ENCODE data around the gene ACADSB.

Gene ACADSB

GRCh38 chr10:123062726-123063125, 53.9 kb downstream of the ACADSB start:
- TF ChIP-seq CTCF (IDR thresholded peaks at IDR 0.05; ENCODE audit: control insufficient read depth, insufficient read depth, low read depth, low read length, missing control alignments): no peak
- peak; percentile 3 for DNase-seq (ENCODE audit: low read depth)
- no peak overlapping the region for H3K4me3 ChIP-seq (ENCODE audit: control insufficient read depth, low read depth, low read length)

GRCh38 chr10:123068087-123068853, 59.5 kb downstream of the ACADSB start:
- DNase-seq (ENCODE audit: low read depth): no peak
- H3K4me3 ChIP-seq (ENCODE audit: control insufficient read depth, low read depth, low read length): no peak overlapping the region
- no peak for TF ChIP-seq CTCF (IDR thresholded peaks at IDR 0.05; ENCODE audit: control insufficient read depth, insufficient read depth, low read depth, low read length, missing control alignments)

GRCh38 chr10:123069246-123069986, 60.6 kb downstream of the ACADSB start:
- DNase-seq (ENCODE audit: low read depth): no peak
- no peak for TF ChIP-seq CTCF (IDR thresholded peaks at IDR 0.05; ENCODE audit: control insufficient read depth, insufficient read depth, low read depth, low read length, missing control alignments)
- no peak overlapping the region for H3K4me3 ChIP-seq (ENCODE audit: control insufficient read depth, low read depth, low read length)

- no peak for TF ChIP-seq CTCF (IDR thresholded peaks at IDR 0.05; ENCODE audit: control insufficient read depth, insufficient read depth, low read depth, low read length, missing control alignments)
Observed at GRCh38 chr10:123073187-123073586, 64.4 kb downstream of the ACADSB start.

GRCh38 chr10:123074215-123074614, 65.4 kb downstream of the ACADSB start:
- no peak for TF ChIP-seq CTCF (IDR thresholded peaks at IDR 0.05; ENCODE audit: control insufficient read depth, insufficient read depth, low read depth, low read length, missing control alignments)
- no peak for DNase-seq (ENCODE audit: low read depth)

More at GRCh38 chr10:123073187-123073586, 64.4 kb downstream of the ACADSB start:
- no peak overlapping the region for H3K4me3 ChIP-seq (ENCODE audit: control insufficient read depth, low read depth, low read length)
- no peak for DNase-seq (ENCODE audit: low read depth)

GRCh38 chr10:123081896-123082295, 73.1 kb downstream of the ACADSB start:
- no peak for DNase-seq (ENCODE audit: low read depth)
- no peak for TF ChIP-seq CTCF (IDR thresholded peaks at IDR 0.05; ENCODE audit: control insufficient read depth, insufficient read depth, low read depth, low read length, missing control alignments)
- H3K4me3 ChIP-seq (ENCODE audit: control insufficient read depth, low read depth, low read length): no peak overlapping the region

More at GRCh38 chr10:123074215-123074614, 65.4 kb downstream of the ACADSB start:
- no peak overlapping the region for H3K4me3 ChIP-seq (ENCODE audit: control insufficient read depth, low read depth, low read length)

Measured in AG09309 (cell line).